GM23248 (cell line): Measurements from ENCODE around the gene KIF6. TPM values are rescaled to one million over a fixed set of nuclear protein-coding genes. Genes with fewer than 3 reads are reported as not detected.

Experiments
- DNase-seq: peaks from one replicate; pipeline ENCODE4 v3.0.0-alpha.2; 2015
- H2AFZ ChIP-seq: fragments of 200-600 bp; sonication (generic); 2 replicates; pipeline ENCODE4 v1.6.1; 2016; ENCODE audit warnings: antibody characterized with exemption
- H3F3A ChIP-seq: fragments of 200-600 bp; sonication (generic); 2 replicates; pipeline ENCODE4 v1.6.1; 2016; ENCODE audit warnings: mild to moderate bottlenecking, antibody characterized with exemption, mixed run types; ENCODE audit not compliant: insufficient read depth
- H3K27ac ChIP-seq: fragments of 200-600 bp; sonication (generic); 2 replicates; pipeline ENCODE4 v1.5.1; 2016; ENCODE audit warnings: mild to moderate bottlenecking
- H3K27me3 ChIP-seq: fragments of 200-600 bp; sonication (generic); replicated peaks from 2 replicates; pipeline ENCODE4 v1.6.1; 2016; ENCODE audit warnings: mild to moderate bottlenecking; ENCODE audit not compliant: insufficient read depth
- H3K36me3 ChIP-seq: fragments of 200-600 bp; sonication (generic); 2 replicates; pipeline ENCODE4 v1.6.1; 2016; ENCODE audit warnings: low read depth, mild to moderate bottlenecking
- H3K4me1 ChIP-seq: fragments of 200-600 bp; sonication (generic); 2 replicates; pipeline ENCODE4 v1.6.1; 2016; ENCODE audit warnings: mild to moderate bottlenecking; ENCODE audit not compliant: insufficient read depth
- H3K4me2 ChIP-seq: fragments of 200-600 bp; sonication (generic); one replicate; pipeline ENCODE4 v1.6.1; 2016; ENCODE audit warnings: mild to moderate bottlenecking; ENCODE audit not compliant: unreplicated experiment
- H3K4me3 ChIP-seq: fragments of 200-600 bp; sonication (generic); 2 replicates; pipeline ENCODE4 v1.5.1; 2016; ENCODE audit warnings: mild to moderate bottlenecking
- H3K79me2 ChIP-seq: fragments of 200-600 bp; sonication (generic); 2 replicates; pipeline ENCODE4 v1.6.1; 2016; ENCODE audit warnings: mild to moderate bottlenecking; ENCODE audit not compliant: insufficient read depth
- H3K9ac ChIP-seq: fragments of 200-600 bp; sonication (generic); 2 replicates; pipeline ENCODE4 v1.6.1; 2016; ENCODE audit warnings: mild to moderate bottlenecking
- H3K9me2 ChIP-seq: fragments of 200-600 bp; sonication (generic); 2 replicates; pipeline ENCODE4 v1.6.1; 2016; ENCODE audit warnings: mixed run types, mild to moderate bottlenecking, moderate library complexity; ENCODE audit not compliant: insufficient read depth
- H3K9me3 ChIP-seq: fragments of 200-600 bp; sonication (generic); one replicate; pipeline ENCODE4 v1.6.1; 2017; ENCODE audit warnings: low read depth
- H4K20me1 ChIP-seq: fragments of 200-600 bp; sonication (generic); 2 replicates; pipeline ENCODE4 v1.6.0; 2016; ENCODE audit not compliant: insufficient read depth
- EZH2 ChIP-seq: fragments of 200-600 bp; sonication (generic); IDR thresholded peaks from 2 replicates; pipeline ENCODE4 v1.6.1; 2018; ENCODE audit warnings: antibody characterized with exemption, mild to moderate bottlenecking; ENCODE audit not compliant: insufficient read depth, poor library complexity, severe bottlenecking
- EZH2phosphoT487 ChIP-seq: fragments of 200-600 bp; sonication (generic); IDR thresholded peaks from 2 replicates; pipeline ENCODE4 v1.6.1; 2018; ENCODE audit warnings: antibody characterized with exemption, moderate library complexity, mild to moderate bottlenecking, low read depth; ENCODE audit not compliant: insufficient read depth
- WGBS, 2 experiments: methylation state at CpG; one replicate each; pipeline ENCODE4 v1.1.6; 2015 to 2017; ENCODE audit warnings: low lambda C conversion rate in 2 of 2, low coverage in 1 of 2; ENCODE audit errors: missing lambda C conversion rate in 2 of 2; 5-methylcytosine and 5-hydroxymethylcytosine counted together
- in situ Hi-C: fragments of 300-500 bp; cut with MboI; formaldehyde crosslinking; loops from 2 replicates; pipeline ENCODE4 v1.15.0; 2020
- polyA plus RNA-seq: library from polyadenylated mRNA; unstranded; fragments of >200 nt; fragmentation: Nextera tagmentation; extraction: Ambion mirVana; gene quantifications from 2 replicates; pipeline ENCODE4 v1.2.1, GENCODE V29; 2016
- total RNA-seq: library from RNA; depleted of rRNA; stranded (reverse); fragments of >200 nt; shearing (Covaris generic); gene quantifications from 2 replicates; pipeline ENCODE4 v1.2.3, GENCODE V29; 2014

Gene KIF6
- total and polyA plus RNA-seq, 2 experiments from 2014 or later: 0.22 to 0.91 TPM

DNA sequence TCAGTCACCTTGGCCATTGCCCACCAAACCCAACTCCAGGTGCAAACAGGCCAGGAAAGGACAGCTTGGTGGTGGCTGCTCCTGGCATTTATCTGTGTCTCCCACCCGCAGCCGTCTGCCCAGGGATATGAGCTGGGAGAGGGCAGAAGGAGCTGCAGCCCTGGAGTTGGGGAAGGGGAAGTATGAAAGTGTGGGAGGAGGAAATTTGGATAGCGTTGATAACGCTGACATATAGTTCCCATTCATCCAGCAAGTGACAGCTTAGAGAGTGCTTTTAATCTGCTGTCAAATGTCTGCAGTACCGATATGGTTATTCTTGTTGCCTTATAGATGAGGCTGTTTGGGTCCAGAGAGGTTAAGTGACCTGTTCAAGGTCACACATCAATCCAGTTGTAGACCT is 403.4 kb downstream of the KIF6 start:
- no peak for TF ChIP-seq EZH2
- no peak for TF ChIP-seq EZH2phosphoT487
- H4K20me1 ChIP-seq: no peaks in the 10 kb centered on the region
- H2AFZ ChIP-seq: no peak overlapping the region
- no peaks in the 10 kb centered on the region for H3K9me3 ChIP-seq
- 46 to 66% methylated on average over 5 of the region's 5 CpGs for WGBS, 2 experiments
- no peak overlapping the region for H3K4me2 ChIP-seq
- H3F3A ChIP-seq: no peaks in the 10 kb centered on the region
- no peak overlapping the region for H3K27ac ChIP-seq
- H3K36me3 ChIP-seq: no peaks in the 10 kb centered on the region
- H3K4me1 ChIP-seq: no peaks in the 10 kb centered on the region
- DNase-seq: no peak
- H3K9me2 ChIP-seq: no peaks in the 10 kb centered on the region
- H3K4me3 ChIP-seq: no peak overlapping the region
- no peaks in the 10 kb centered on the region for H3K79me2 ChIP-seq
- in situ Hi-C loops: no loop called here
- no peak overlapping the region for H3K9ac ChIP-seq
- H3K27me3 ChIP-seq: peaks cover 13% of the 10 kb centered on the region; the same call in 1 of the 2 replicates

DNA sequence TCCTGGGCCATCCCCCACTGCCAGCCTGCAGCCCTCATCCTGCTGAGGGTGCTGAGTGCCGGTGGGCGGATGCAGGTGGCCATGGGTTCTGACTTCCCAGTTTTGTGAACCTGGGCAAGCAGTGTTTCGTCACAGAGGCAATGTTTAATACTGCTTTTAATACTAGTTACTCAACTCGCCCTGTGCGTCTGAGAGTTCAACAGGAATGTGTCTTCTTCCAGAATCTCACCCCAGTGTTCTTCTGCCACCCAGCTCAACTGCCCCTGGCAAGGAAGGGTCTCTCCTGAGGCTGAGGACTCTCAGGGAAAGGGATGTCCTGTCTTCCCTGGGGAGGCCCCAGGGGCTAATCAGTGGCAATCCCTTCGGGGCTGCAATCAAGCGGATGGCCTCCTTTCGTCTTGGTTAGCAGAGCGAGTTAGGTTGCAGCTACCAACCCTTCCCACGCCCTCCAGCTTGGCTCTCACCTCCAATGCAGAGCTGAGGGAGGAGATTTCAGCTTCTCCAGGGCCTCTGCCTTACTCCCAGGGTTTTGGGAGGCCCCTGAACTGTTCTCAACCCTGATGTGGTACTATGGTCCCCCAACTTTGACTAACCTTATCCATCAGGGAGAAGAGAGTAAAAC is 404.7 kb downstream of the KIF6 start:
- Histone ChIP-seq H3K4me1 (no peaks in the 10 kb centered on the region), H3K36me3 (no peaks in the 10 kb centered on the region), H3K4me3 (no peak overlapping the region), H4K20me1 (no peaks in the 10 kb centered on the region), H3K9me3 (no peaks in the 10 kb centered on the region), H3F3A (no peaks in the 10 kb centered on the region), H3K27me3 (peaks cover 15% of the 10 kb centered on the region; the same call in 1 of the 2 replicates), H3K4me2 (no peak overlapping the region), H3K9me2 (no peaks in the 10 kb centered on the region), H3K27ac (no peak overlapping the region), H3K79me2 (no peaks in the 10 kb centered on the region), H3K9ac (no peak overlapping the region), H2AFZ (no peak overlapping the region)
- in situ Hi-C loops: no loop called here
- TF ChIP-seq EZH2phosphoT487: no peak
- no peak for TF ChIP-seq EZH2
- DNase-seq: no peak
- 41 to 49% methylated on average over 10 of the region's 10 CpGs for WGBS, 2 experiments

DNA sequence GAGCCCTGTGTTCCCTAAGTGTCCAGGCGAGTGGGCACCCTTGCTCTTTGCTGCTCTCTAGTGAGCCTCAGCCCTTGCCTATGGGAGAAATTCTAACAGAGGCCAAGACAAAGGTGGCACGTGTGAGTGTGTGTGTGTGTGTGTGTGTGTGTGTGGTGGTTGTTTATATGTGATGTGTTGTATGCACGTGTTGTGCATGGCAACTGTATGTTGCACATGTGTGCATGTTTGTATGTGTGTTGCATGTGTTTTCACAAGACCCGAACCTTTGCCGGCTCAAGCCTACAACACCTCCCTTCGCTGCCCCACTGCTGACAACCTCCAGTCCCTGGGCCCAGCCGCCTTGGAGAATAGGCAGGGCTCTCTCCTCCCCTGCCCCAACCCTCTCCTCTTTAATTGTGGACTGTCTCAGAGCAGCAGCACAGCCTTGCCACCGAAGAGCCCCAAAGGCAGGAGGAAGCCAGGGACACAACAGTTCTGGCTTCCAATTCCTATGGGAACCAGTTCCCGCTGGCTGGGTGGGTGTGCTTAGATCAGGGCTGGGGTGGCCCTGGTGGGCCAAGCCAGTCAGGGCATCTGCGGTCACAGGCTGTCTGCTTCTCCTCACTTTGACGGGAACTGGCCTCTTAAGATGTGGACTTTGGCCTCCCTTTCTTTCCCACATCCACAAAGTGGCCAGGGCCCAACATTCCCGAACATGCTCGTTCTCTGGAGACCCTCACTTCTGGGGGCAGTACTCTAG is 405.4 kb downstream of the KIF6 start:
- Histone ChIP-seq H3K9me2 (no peaks in the 10 kb centered on the region), H4K20me1 (no peaks in the 10 kb centered on the region), H3K27me3 (peaks cover 22% of the 10 kb centered on the region; the same call in 1 of the 2 replicates), H3F3A (no peaks in the 10 kb centered on the region), H3K9me3 (no peaks in the 10 kb centered on the region), H3K27ac (no peak overlapping the region), H3K4me2 (no peak overlapping the region), H2AFZ (no peak overlapping the region), H3K79me2 (no peaks in the 10 kb centered on the region), H3K9ac (no peak overlapping the region), H3K36me3 (no peaks in the 10 kb centered on the region), H3K4me3 (no peak overlapping the region), H3K4me1 (no peaks in the 10 kb centered on the region)
- in situ Hi-C loops: no loop called here
- DNase-seq: no peak
- WGBS, 2 experiments: 40 to 41% methylated on average over 13 of the region's 13 CpGs
- TF ChIP-seq EZH2phosphoT487 (no peak), EZH2 (no peak)

DNA sequence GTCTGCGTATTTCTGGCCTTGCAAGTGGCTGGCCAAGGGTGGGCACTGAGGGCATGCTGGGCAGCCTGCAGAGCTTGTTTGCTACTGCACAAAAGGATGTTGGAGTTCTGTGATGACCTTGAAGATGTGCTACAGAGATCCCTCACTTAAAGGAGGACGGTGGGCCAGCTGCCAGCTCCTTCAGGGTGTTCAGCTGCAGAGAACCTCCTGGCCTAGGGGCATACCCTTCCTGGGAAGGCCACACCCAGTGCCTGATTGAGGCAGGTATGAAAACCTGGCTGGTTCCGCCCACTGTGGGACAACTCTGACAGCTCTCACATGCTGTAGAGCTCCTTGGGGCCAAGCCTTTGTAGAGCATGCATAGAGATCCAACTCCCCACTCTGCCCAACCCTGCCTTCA is 408.0 kb downstream of the KIF6 start:
- Histone ChIP-seq H3K4me2 (no peak overlapping the region), H3K27me3 (peaks cover 41% of the 10 kb centered on the region; the same call in 1 of the 2 replicates), H3K36me3 (no peaks in the 10 kb centered on the region), H3F3A (no peaks in the 10 kb centered on the region), H3K9ac (no peak overlapping the region), H3K4me3 (no peak overlapping the region), H3K79me2 (no peaks in the 10 kb centered on the region), H2AFZ (no peak overlapping the region), H3K4me1 (no peaks in the 10 kb centered on the region), H4K20me1 (no peaks in the 10 kb centered on the region), H3K27ac (no peak overlapping the region), H3K9me3 (no peaks in the 10 kb centered on the region), H3K9me2 (no peaks in the 10 kb centered on the region)
- TF ChIP-seq EZH2phosphoT487: no peak
- no peak for TF ChIP-seq EZH2
- in situ Hi-C loops: no loop called here
- DNase-seq: no peak
- WGBS, 2 experiments: 6 to 21% methylated on average over 2 to 3 of the region's 3 CpGs
